CD4-positive, alpha-beta T cell treated with Interleukin-15 for 1 hour (primary cell): Measurements from ENCODE around the gene GULP1.
"Not testable (repeated sequence)": the region's sequence is repeated elsewhere in the genome, so short reads cannot be mapped to it uniquely, and the experiment has no call there.

Source experiments
- DNase-seq: peaks from one replicate; pipeline ENCODE4 v3.0.0-alpha.2; 2020

The GULP1 gene

GRCh38 chr2:188291617-188292347, at the start of gene GULP1:
Gene GULP1 (plus strand): TSS chr2:188291874. CDS start chr2:188477703, 185,829 bp downstream.
- DNase-seq: no peak

- no peak for DNase-seq
These were observed 48.3 kb upstream of the GULP1 start for GRCh38 chr2:188243381-188243780.

GRCh38 chr2:188244383-188244782, 47.3 kb upstream of the GULP1 start:
- DNase-seq: no peak

GRCh38 chr2:188245230-188245629, 46.4 kb upstream of the GULP1 start:
- DNase-seq: no peak

- no peak for DNase-seq
These were observed 43.2 kb upstream of the GULP1 start for GRCh38 chr2:188248513-188248912.

- DNase-seq: no peak
These were observed 40.6 kb upstream of the GULP1 start for GRCh38 chr2:188251034-188251433.

GRCh38 chr2:188256420-188256819, 35.3 kb upstream of the GULP1 start:
- no peak for DNase-seq

- no peak for DNase-seq
These were observed 26.4 kb upstream of the GULP1 start for GRCh38 chr2:188265315-188265714.

GRCh38 chr2:188267776-188268175, 23.9 kb upstream of the GULP1 start:
- DNase-seq: no peak

- no peak for DNase-seq
These were observed 22.7 kb upstream of the GULP1 start for GRCh38 chr2:188269004-188269403.

- DNase-seq: no peak
These were observed 19.6 kb upstream of the GULP1 start for GRCh38 chr2:188272121-188272520.

GRCh38 chr2:188274274-188274673, 17.4 kb upstream of the GULP1 start:
- no peak for DNase-seq

GRCh38 chr2:188276255-188276654, 15.4 kb upstream of the GULP1 start:
- DNase-seq: no peak

- DNase-seq: no peak
These were observed 13.9 kb upstream of the GULP1 start for GRCh38 chr2:188277786-188278185.

- DNase-seq: no peak
These were observed 13.1 kb upstream of the GULP1 start for GRCh38 chr2:188278388-188279092.

- no peak for DNase-seq
These were observed 12.6 kb upstream of the GULP1 start for GRCh38 chr2:188279093-188279445.

GRCh38 chr2:188280811-188281222, 10.9 kb upstream of the GULP1 start:
- DNase-seq: no peak

GRCh38 chr2:188282907-188283306, 8.8 kb upstream of the GULP1 start:
- DNase-seq: no peak

GRCh38 chr2:188284251-188284650, 7.4 kb upstream of the GULP1 start:
- DNase-seq: not testable (repeated sequence)

- no peak for DNase-seq
These were observed 6.6 kb upstream of the GULP1 start for GRCh38 chr2:188285049-188285448.

- no peak for DNase-seq
These were observed 5.9 kb upstream of the GULP1 start for GRCh38 chr2:188285774-188286173.

GRCh38 chr2:188291142-188291616, 495 bp upstream of the GULP1 start:
- DNase-seq: no peak

GRCh38 chr2:188292348-188293239, 920 bp downstream of the GULP1 start:
- no peak for DNase-seq
